K562 (cell line): Measurements from ENCODE around the gene FBN1. TPM values are rescaled to one million over a fixed set of nuclear protein-coding genes. Genes with fewer than 3 reads are reported as not detected.

Source experiments
- ATAC-seq: fragments of 200-7000 bp; cut with Tn5 transposase; 3 replicates; pipeline ENCODE4 v1.9.1; 2020; ENCODE audit warnings: moderate library complexity
- BruUV-seq: library from RNA; stranded (reverse); fragments of 400-500 nt; replicated peaks from 2 replicates; lab custom pipeline; 2021; lab: Mats Ljungman, UMichigan
- CTCF ChIA-PET: fragments of 300-600 bp; formaldehyde crosslinking; extraction: SDS; loops from one replicate; lab custom pipeline; 2021; ENCODE audit warnings: low intra/inter-chr PET ratio; lab: Yijun Ruan, JAX
- POLR2A ChIA-PET: fragments of 300-600, 350-650 bp; sonication (Branson Sonifier 250); formaldehyde crosslinking; extraction: SDS; loops from one replicate; lab custom pipeline; 2021; ENCODE audit warnings: antibody characterized with exemption, inconsistent platforms; lab: Yijun Ruan, JAX
- DNase-seq, 4 experiments: peaks; one replicate each; pipeline versions ENCODE4 v3.0.0 to v3.0.0-alpha.2; 2011 to 2018; ENCODE audit warnings: low spot score in 3 of 4, mixed read lengths in 3 of 4; ENCODE audit errors: extremely low read depth in 1 of 4
- FAIRE-seq: peaks from 2 replicates; lab custom pipeline; 2011; peaks lifted over from hg19 to GRCh38; lab: Jason Lieb, UNC
- H2AFZ ChIP-seq: 2 replicates; pipeline ENCODE4 v1.6.0; 2011; ENCODE audit warnings: low read depth, low read length, control low read depth, inconsistent platforms
- H3K27ac ChIP-seq: fragments of 200-600 bp; 3 replicates; pipeline ENCODE4 v1.8.0; 2011; ENCODE audit warnings: low read depth, mild to moderate bottlenecking, control low read depth, inconsistent platforms, low read length, moderate library complexity, mixed read lengths; ENCODE audit errors: extremely low read depth
- H3K27me3 ChIP-seq, 2 experiments: fragments of 300-600 bp in 1 of 2; 2 replicates in 1 of 2; 3 replicates in 1 of 2; pipeline versions ENCODE4 v1.6.0 to v1.8.0; 2011; ENCODE audit warnings: inconsistent platforms in 2 of 2, low read length in 2 of 2, mild to moderate bottlenecking in 1 of 2, mixed read lengths in 1 of 2, moderate library complexity in 1 of 2; ENCODE audit not compliant: control insufficient read depth in 2 of 2, insufficient read depth in 2 of 2
- H3K36me3 ChIP-seq: fragments of 300-600 bp; 3 replicates; pipeline ENCODE4 v1.8.0; 2011; ENCODE audit warnings: mild to moderate bottlenecking, low read length, inconsistent platforms; ENCODE audit not compliant: control insufficient read depth, insufficient read depth
- H3K4me1 ChIP-seq, 2 experiments: fragments of 200-600 bp in 1 of 2; replicated peaks in 1 of 2; 2 replicates in 1 of 2; 3 replicates in 1 of 2; pipeline versions ENCODE4 v1.5.1 to v1.8.0; 2011; ENCODE audit warnings: inconsistent platforms in 2 of 2, low read length in 2 of 2, mild to moderate bottlenecking in 1 of 2, mixed read lengths in 1 of 2, moderate library complexity in 1 of 2; ENCODE audit not compliant: control insufficient read depth in 2 of 2, insufficient read depth in 2 of 2
- H3K4me2 ChIP-seq: 2 replicates; pipeline ENCODE4 v1.6.1; 2011; ENCODE audit warnings: low read length, control low read depth, inconsistent platforms, mixed read lengths; ENCODE audit not compliant: insufficient read depth
- H3K4me3 ChIP-seq: fragments of 200-600 bp; sonication (generic), shearing (Covaris generic); 2 replicates; pipeline ENCODE4 v1.5.1; 2016; ENCODE audit warnings: control low read depth, inconsistent platforms
- H3K79me2 ChIP-seq: fragments of 200-600 bp; 3 replicates; pipeline ENCODE4 v1.8.0; 2011; ENCODE audit warnings: low read length, inconsistent platforms; ENCODE audit not compliant: control insufficient read depth, insufficient read depth
- H3K9ac ChIP-seq, 2 experiments: 2 replicates each; pipeline versions ENCODE4 v1.6.0 to v1.6.1; 2011; ENCODE audit warnings: low read depth in 2 of 2, low read length in 2 of 2, control low read depth in 1 of 2, inconsistent platforms in 1 of 2, mild to moderate bottlenecking in 1 of 2, mixed read lengths in 1 of 2; ENCODE audit not compliant: insufficient read depth in 1 of 2
- H3K9me1 ChIP-seq: one replicate; pipeline ENCODE4 v1.6.0; 2011; ENCODE audit warnings: inconsistent platforms, mild to moderate bottlenecking, low read length, moderate library complexity; ENCODE audit not compliant: control insufficient read depth, insufficient read depth
- H3K9me3 ChIP-seq: replicated peaks from 2 replicates; pipeline ENCODE4 v1.5.1; 2011; ENCODE audit warnings: low read depth, low read length, inconsistent platforms; ENCODE audit not compliant: control insufficient read depth, insufficient read depth
- H4K20me1 ChIP-seq: replicated peaks from 2 replicates; pipeline ENCODE4 v1.6.1; 2011; ENCODE audit warnings: low read length, inconsistent platforms, mixed read lengths; ENCODE audit not compliant: control insufficient read depth, insufficient read depth
- BRD9 ChIP-seq: fragments of 450-650 bp; IDR thresholded peaks from 2 replicates; pipeline ENCODE4 v1.6.1; 2018; ENCODE audit warnings: low read depth; ENCODE audit not compliant: partially characterized antibody
- CCAR2 ChIP-seq: fragments of 200-400 bp; formaldehyde crosslinking; IDR thresholded peaks from 2 replicates; pipeline ENCODE4 v1.6.1; 2017; ENCODE audit warnings: mild to moderate bottlenecking, low read depth, low read length
- CCNT2 ChIP-seq: IDR thresholded peaks from 2 replicates; pipeline ENCODE4 v1.6.1; 2011; ENCODE audit warnings: borderline replicate concordance, low read depth, mild to moderate bottlenecking, moderate library complexity, mixed read lengths, low read length; ENCODE audit not compliant: insufficient read length; ENCODE audit errors: extremely low read depth
- SPI1 ChIP-seq: IDR thresholded peaks from 2 replicates; pipeline ENCODE4 v1.6.1; 2011; ENCODE audit warnings: low read depth, low read length, control low read depth, borderline replicate concordance
- ZNF3 ChIP-seq: fragments of 250-450 bp; sonication (Bioruptor Pico); IDR thresholded peaks from 2 replicates; pipeline ENCODE4 v1.5.0; 2021; ENCODE audit warnings: mild to moderate bottlenecking, moderate library complexity
- WGBS: fragments of 100-300 bp; shearing (Covaris generic); methylation state at CpG from one replicate; pipeline ENCODE4 v1.1.6; 2016; ENCODE audit warnings: low coverage, mixed read lengths; ENCODE audit not compliant: insufficient coverage; ENCODE audit errors: missing lambda C conversion rate; 5-methylcytosine and 5-hydroxymethylcytosine counted together
- in situ Hi-C: fragments of 300-500 bp; cut with MboI; formaldehyde crosslinking; loops from 4 replicates; pipeline ENCODE4 v1.15.0; 2018; ENCODE audit warnings: inconsistent platforms, mixed read lengths
- intact Hi-C: fragments of 100-400 bp; cut with micrococcal nuclease; formaldehyde crosslinking; loops from 2 replicates; pipeline ENCODE4 v1.14.2; 2022
- polyA plus RNA-seq, 8 experiments: library from polyadenylated mRNA; depleted of rRNA in 4 of 8; stranded (reverse) in 5 of 8; unstranded in 3 of 8; fragments of >200 nt; fragmentation: Nextera tagmentation in 2 of 8; fragmentation: Illumina TruSeq in 1 of 8; extraction: Ambion mirVana in 2 of 8; extraction: Trizol in 1 of 8; gene quantifications; 2 replicates each; pipeline versions ENCODE4 v1.2.1 to v1.2.3, GENCODE V29; 2011 to 2014; ENCODE audit warnings: inconsistent platforms in 1 of 8, missing spikeins in 1 of 8
- total RNA-seq, 7 experiments: library from RNA; depleted of rRNA in 6 of 7; stranded (reverse); fragments of >200 nt in 6 of 7; fragmentation: Illumina TruSeq in 2 of 7; extraction: Trizol in 2 of 7; gene quantifications; 2 replicates each; pipeline versions ENCODE4 v1.2.1 to v1.2.3, GENCODE V29; 2011 to 2021; ENCODE audit warnings: low replicate concordance in 1 of 7
- TF ChIP-seq, protein P1 (sequence below): fragments of 250-450 bp; sonication (Bioruptor Pico); IDR thresholded peaks from 2 replicates; pipeline ENCODE4 v1.8.0; 2021; ENCODE audit warnings: moderate library complexity, mild to moderate bottlenecking, inconsistent platforms
- TF ChIP-seq, protein P2 (sequence below): fragments of 150-350 bp; IDR thresholded peaks from 2 replicates; pipeline ENCODE4 v1.6.1; 2014; ENCODE audit warnings: low read depth, mild to moderate bottlenecking, low read length, borderline replicate concordance
- TF ChIP-seq, protein P3 (sequence below): fragments of 250-450 bp; sonication (Bioruptor Pico); IDR thresholded peaks from 2 replicates; pipeline ENCODE4 v1.4.0; 2020; ENCODE audit warnings: mild to moderate bottlenecking, moderate library complexity

FBN1 gene
- total and polyA plus RNA-seq, 9 of the 15 experiments (the other 6 are each of a cell fraction or from before 2014, with no cell fraction given): 0.15 to 1.2 (median 0.60) TPM

DNA sequence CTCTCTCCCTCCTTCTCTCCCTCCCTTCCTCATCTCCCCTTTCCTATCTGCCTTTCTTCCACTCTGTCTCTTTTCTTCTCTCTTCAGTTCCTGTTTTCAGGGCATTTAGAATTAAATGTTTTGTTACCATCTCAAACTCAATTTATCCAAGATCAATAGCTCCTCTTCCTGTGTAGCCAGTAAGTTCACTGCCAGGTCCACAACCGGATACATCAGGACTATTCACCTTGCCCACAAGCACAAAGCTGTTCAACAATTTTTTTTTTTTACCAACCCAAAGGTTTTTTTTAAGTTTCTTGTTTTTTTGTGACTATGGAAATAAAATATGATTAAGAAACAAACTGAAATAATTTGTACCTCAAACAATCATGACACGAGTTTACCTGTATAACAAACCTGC lies 26.1 kb downstream of the FBN1 start:
- intact Hi-C loops: no loop called here
- no TSS peak for BruUV-seq
- Histone ChIP-seq H3K4me2 (no peak overlapping the region), H3K9me3 (no peaks in the 10 kb centered on the region), H3K4me1 (no peaks in the 10 kb centered on the region; a peak in 1 of 5 replicates), H3K4me3 (no peak overlapping the region), H3K79me2 (no peaks in the 10 kb centered on the region), H3K36me3 (no peaks in the 10 kb centered on the region), H4K20me1 (no peaks in the 10 kb centered on the region), H3K27me3 (no peaks in the 10 kb centered on the region), H2AFZ (no peak overlapping the region), H3K9ac (no peak overlapping the region), H3K9me1 (no peaks in the 10 kb centered on the region), H3K27ac (no peak overlapping the region)
- FAIRE-seq (no peak), ATAC-seq (no peak), DNase-seq (no peak)
- ChIA-PET CTCF (no interaction called here), POLR2A (no interaction called here)
- in situ Hi-C loops: no loop called here
- TF ChIP-seq, protein P1, sequence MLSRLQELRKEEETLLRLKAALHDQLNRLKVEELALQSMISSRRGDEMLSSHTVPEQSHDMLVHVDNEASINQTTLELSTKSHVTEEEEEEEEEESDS (CRISPR knock-in tag): no peak
- no peak for TF ChIP-seq CCAR2
- TF ChIP-seq CCNT2: no peak
- TF ChIP-seq ZNF3 (CRISPR knock-in tag): no peak
- WGBS: 23% methylated on average over 2 of the region's 2 CpGs

DNA sequence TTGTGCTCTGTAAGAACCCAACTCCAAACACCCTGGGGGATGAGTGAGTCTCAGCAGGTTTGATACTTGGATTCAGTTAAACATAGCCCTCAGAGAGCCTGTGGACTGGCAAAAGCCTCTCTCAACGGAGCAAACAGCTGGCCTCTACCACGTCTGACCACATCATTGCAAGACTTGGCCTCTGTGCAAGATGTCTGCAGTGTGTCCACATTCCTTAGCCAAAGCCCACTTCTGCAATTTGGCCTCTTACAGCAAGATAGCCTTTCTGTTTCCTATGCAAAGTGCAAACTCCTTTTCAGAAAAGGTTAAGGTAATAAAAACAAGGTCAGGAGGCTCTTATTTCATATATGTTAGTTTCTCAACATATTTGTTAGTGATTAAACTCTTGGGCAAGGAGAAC lies 27.9 kb downstream of the FBN1 start:
- DNase-seq (no peak), ATAC-seq (no peak), FAIRE-seq (no peak)
- Histone ChIP-seq H3K9me3 (no peaks in the 10 kb centered on the region), H3K4me3 (no peak overlapping the region), H3K27ac (no peak overlapping the region), H3K36me3 (no peaks in the 10 kb centered on the region), H3K9ac (no peak overlapping the region), H4K20me1 (no peaks in the 10 kb centered on the region), H3K79me2 (no peaks in the 10 kb centered on the region), H3K4me1 (no peaks in the 10 kb centered on the region), H3K9me1 (no peaks in the 10 kb centered on the region), H3K27me3 (no peaks in the 10 kb centered on the region), H2AFZ (no peak overlapping the region), H3K4me2 (no peak overlapping the region)
- POLR2A ChIA-PET: no interaction called here
- BruUV-seq: no TSS peak
- 8% methylated on average over 2 of the region's 2 CpGs for WGBS
- intact Hi-C loops (no loop called here), in situ Hi-C loops (no loop called here)
- CTCF ChIA-PET: no interaction called here
- TF ChIP-seq SPI1 (peak; percentile 49; the same call in 1 of the 2 replicates), BRD9 (no peak)
- TF ChIP-seq, protein P2, sequence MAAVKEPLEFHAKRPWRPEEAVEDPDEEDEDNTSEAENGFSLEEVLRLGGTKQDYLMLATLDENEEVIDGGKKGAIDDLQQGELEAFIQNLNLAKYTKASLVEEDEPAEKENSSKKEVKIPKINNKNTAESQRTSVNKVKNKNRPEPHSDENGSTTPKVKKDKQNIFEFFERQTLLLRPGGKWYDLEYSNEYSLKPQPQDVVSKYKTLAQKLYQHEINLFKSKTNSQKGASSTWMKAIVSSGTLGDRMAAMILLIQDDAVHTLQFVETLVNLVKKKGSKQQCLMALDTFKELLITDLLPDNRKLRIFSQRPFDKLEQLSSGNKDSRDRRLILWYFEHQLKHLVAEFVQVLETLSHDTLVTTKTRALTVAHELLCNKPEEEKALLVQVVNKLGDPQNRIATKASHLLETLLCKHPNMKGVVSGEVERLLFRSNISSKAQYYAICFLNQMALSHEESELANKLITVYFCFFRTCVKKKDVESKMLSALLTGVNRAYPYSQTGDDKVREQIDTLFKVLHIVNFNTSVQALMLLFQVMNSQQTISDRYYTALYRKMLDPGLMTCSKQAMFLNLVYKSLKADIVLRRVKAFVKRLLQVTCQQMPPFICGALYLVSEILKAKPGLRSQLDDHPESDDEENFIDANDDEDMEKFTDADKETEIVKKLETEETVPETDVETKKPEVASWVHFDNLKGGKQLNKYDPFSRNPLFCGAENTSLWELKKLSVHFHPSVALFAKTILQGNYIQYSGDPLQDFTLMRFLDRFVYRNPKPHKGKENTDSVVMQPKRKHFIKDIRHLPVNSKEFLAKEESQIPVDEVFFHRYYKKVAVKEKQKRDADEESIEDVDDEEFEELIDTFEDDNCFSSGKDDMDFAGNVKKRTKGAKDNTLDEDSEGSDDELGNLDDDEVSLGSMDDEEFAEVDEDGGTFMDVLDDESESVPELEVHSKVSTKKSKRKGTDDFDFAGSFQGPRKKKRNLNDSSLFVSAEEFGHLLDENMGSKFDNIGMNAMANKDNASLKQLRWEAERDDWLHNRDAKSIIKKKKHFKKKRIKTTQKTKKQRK: no peak
- TF ChIP-seq, protein P3, sequence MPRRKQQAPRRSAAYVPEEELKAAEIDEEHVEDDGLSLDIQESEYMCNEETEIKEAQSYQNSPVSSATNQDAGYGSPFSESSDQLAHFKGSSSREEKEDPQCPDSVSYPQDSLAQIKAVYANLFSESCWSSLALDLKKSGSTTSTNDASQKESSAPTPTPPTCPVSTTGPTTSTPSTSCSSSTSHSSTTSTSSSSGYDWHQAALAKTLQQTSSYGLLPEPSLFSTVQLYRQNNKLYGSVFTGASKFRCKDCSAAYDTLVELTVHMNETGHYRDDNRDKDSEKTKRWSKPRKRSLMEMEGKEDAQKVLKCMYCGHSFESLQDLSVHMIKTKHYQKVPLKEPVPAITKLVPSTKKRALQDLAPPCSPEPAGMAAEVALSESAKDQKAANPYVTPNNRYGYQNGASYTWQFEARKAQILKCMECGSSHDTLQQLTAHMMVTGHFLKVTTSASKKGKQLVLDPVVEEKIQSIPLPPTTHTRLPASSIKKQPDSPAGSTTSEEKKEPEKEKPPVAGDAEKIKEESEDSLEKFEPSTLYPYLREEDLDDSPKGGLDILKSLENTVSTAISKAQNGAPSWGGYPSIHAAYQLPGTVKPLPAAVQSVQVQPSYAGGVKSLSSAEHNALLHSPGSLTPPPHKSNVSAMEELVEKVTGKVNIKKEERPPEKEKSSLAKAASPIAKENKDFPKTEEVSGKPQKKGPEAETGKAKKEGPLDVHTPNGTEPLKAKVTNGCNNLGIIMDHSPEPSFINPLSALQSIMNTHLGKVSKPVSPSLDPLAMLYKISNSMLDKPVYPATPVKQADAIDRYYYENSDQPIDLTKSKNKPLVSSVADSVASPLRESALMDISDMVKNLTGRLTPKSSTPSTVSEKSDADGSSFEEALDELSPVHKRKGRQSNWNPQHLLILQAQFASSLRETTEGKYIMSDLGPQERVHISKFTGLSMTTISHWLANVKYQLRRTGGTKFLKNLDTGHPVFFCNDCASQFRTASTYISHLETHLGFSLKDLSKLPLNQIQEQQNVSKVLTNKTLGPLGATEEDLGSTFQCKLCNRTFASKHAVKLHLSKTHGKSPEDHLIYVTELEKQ (CRISPR knock-in tag): no peak
